H9 (cell line): ENCODE data around the gene LTBP2. TPM values are rescaled to one million over a fixed set of nuclear protein-coding genes. Genes with fewer than 3 reads are reported as not detected.

Source experiments
- DNase-seq: peaks from one replicate; pipeline ENCODE4 v3.0.0-alpha.2; 2017
- H2AFZ ChIP-seq: one replicate; pipeline ENCODE4 v1.6.1; 2013; ENCODE audit warnings: mild to moderate bottlenecking, low read length, control low read depth, moderate library complexity
- H2AK5ac ChIP-seq: 2 replicates; pipeline ENCODE4 v1.6.1; 2013; ENCODE audit warnings: low read length, control low read depth, mixed read lengths; ENCODE audit not compliant: insufficient read length
- H2BK120ac ChIP-seq: one replicate; pipeline ENCODE4 v1.6.1; 2013; ENCODE audit warnings: low read depth, mild to moderate bottlenecking, low read length, control low read depth, inconsistent platforms; ENCODE audit not compliant: poor library complexity, severe bottlenecking
- H2BK12ac ChIP-seq: 2 replicates; pipeline ENCODE4 v1.6.1; 2013; ENCODE audit warnings: low read length, control low read depth, mixed read lengths, low read depth; ENCODE audit not compliant: insufficient read length
- H2BK15ac ChIP-seq: 2 replicates; pipeline ENCODE4 v1.6.1; 2013; ENCODE audit warnings: low read depth, low read length, control low read depth
- H2BK20ac ChIP-seq: one replicate; pipeline ENCODE4 v1.6.1; 2013; ENCODE audit warnings: low read depth, mild to moderate bottlenecking, low read length, control low read depth, inconsistent platforms; ENCODE audit not compliant: poor library complexity, severe bottlenecking
- H2BK5ac ChIP-seq: 2 replicates; pipeline ENCODE4 v1.6.1; 2013; ENCODE audit warnings: low read length, control low read depth, mixed read lengths; ENCODE audit not compliant: insufficient read length
- H3K14ac ChIP-seq: 2 replicates; pipeline ENCODE4 v1.6.1; 2013; ENCODE audit warnings: low read length, control low read depth; ENCODE audit not compliant: insufficient read depth
- H3K18ac ChIP-seq: 2 replicates; pipeline ENCODE4 v1.6.1; 2013; ENCODE audit warnings: low read depth, mild to moderate bottlenecking, mixed read lengths, low read length, control low read depth; ENCODE audit not compliant: insufficient read length
- H3K23ac ChIP-seq: 2 replicates; pipeline ENCODE4 v1.6.1; 2013; ENCODE audit warnings: low read length, control low read depth, mixed read lengths, low read depth; ENCODE audit not compliant: insufficient read length
- H3K23me2 ChIP-seq: 2 replicates; pipeline ENCODE4 v1.6.1; 2013; ENCODE audit warnings: low read depth, mild to moderate bottlenecking, mixed read lengths, low read length, control low read depth; ENCODE audit not compliant: insufficient read length, poor library complexity, severe bottlenecking
- H3K27ac ChIP-seq: 2 replicates; pipeline ENCODE4 v1.5.1; 2013; ENCODE audit warnings: low read length, control low read depth, mixed read lengths, low read depth; ENCODE audit not compliant: insufficient read length
- H3K27me3 ChIP-seq: 2 replicates; pipeline ENCODE4 v1.6.1; 2013; ENCODE audit warnings: low read length, control low read depth, inconsistent platforms; ENCODE audit not compliant: insufficient read depth
- H3K4ac ChIP-seq: 2 replicates; pipeline ENCODE4 v1.6.1; 2013; ENCODE audit warnings: low read depth, mild to moderate bottlenecking, control low read depth, inconsistent platforms, low read length, moderate library complexity
- H3K4me1 ChIP-seq: 2 replicates; pipeline ENCODE4 v1.6.1; 2013; ENCODE audit warnings: low read length, control low read depth, inconsistent platforms; ENCODE audit not compliant: insufficient read depth
- H3K4me2 ChIP-seq: 2 replicates; pipeline ENCODE4 v1.6.1; 2013; ENCODE audit warnings: low read length, control low read depth, mixed read lengths; ENCODE audit not compliant: insufficient read length, insufficient read depth
- H3K56ac ChIP-seq: 2 replicates; pipeline ENCODE4 v1.6.1; 2013; ENCODE audit warnings: low read depth, mild to moderate bottlenecking, mixed read lengths, low read length, control low read depth; ENCODE audit not compliant: insufficient read length
- H3K79me1 ChIP-seq: 2 replicates; pipeline ENCODE4 v1.6.1; 2013; ENCODE audit warnings: low read depth, mild to moderate bottlenecking, moderate library complexity, low read length, control low read depth, inconsistent platforms; ENCODE audit not compliant: insufficient read depth, poor library complexity, severe bottlenecking
- H3K79me2 ChIP-seq: 2 replicates; pipeline ENCODE4 v1.6.1; 2013; ENCODE audit warnings: low read length, control low read depth, inconsistent platforms; ENCODE audit not compliant: insufficient read depth
- H3K9ac ChIP-seq: 2 replicates; pipeline ENCODE4 v1.6.1; 2013; ENCODE audit warnings: low read length, control low read depth, mixed read lengths; ENCODE audit not compliant: insufficient read length; ENCODE audit errors: extremely low read depth
- H3K9me3 ChIP-seq: one replicate; pipeline ENCODE4 v1.6.1; 2013; ENCODE audit warnings: low read depth, low read length, inconsistent platforms; ENCODE audit not compliant: control insufficient read depth
- H3T11ph ChIP-seq: one replicate; pipeline ENCODE4 v1.6.1; 2013; ENCODE audit warnings: mild to moderate bottlenecking, low read length, control low read depth, inconsistent platforms
- H4K20me1 ChIP-seq: one replicate; pipeline ENCODE4 v1.6.1; 2013; ENCODE audit not compliant: control insufficient read depth, insufficient read length, insufficient read depth
- H4K5ac ChIP-seq: 2 replicates; pipeline ENCODE4 v1.6.1; 2013; ENCODE audit warnings: low read depth, mild to moderate bottlenecking, mixed read lengths, low read length, control low read depth; ENCODE audit not compliant: insufficient read length
- H4K8ac ChIP-seq: replicated peaks from 2 replicates; pipeline ENCODE4 v1.6.1; 2013; ENCODE audit warnings: low read length, control low read depth, mixed read lengths, low read depth; ENCODE audit not compliant: insufficient read length
- H4K91ac ChIP-seq: 2 replicates; pipeline ENCODE4 v1.6.1; 2013; ENCODE audit warnings: low read depth, mild to moderate bottlenecking, moderate library complexity, mixed read lengths, low read length, control low read depth; ENCODE audit not compliant: insufficient read length
- H3K27ac Mint-ChIP-seq, 3 experiments: 2 replicates in 2 of 3; 3 replicates in 1 of 3; pipeline ENCODE4 v1.8.0; 2020 to 2021; ENCODE audit warnings: mixed read lengths in 3 of 3, mild to moderate bottlenecking in 1 of 3, moderate library complexity in 1 of 3
- H3K27me3 Mint-ChIP-seq: 2 replicates; pipeline ENCODE4 v1.8.0; 2021; ENCODE audit warnings: low read depth, mild to moderate bottlenecking, moderate library complexity, mixed read lengths
- H3K36me3 Mint-ChIP-seq, 3 experiments: 2 replicates in 2 of 3; 3 replicates in 1 of 3; pipeline ENCODE4 v1.8.0; 2020 to 2021; ENCODE audit warnings: low read depth in 3 of 3, mixed read lengths in 3 of 3; ENCODE audit not compliant: insufficient read depth in 1 of 3
- H3K4me1 Mint-ChIP-seq, 2 experiments: 2 replicates each; pipeline ENCODE4 v1.8.0; 2020; ENCODE audit warnings: mixed read lengths in 2 of 2
- H3K4me3 Mint-ChIP-seq, 2 experiments: 2 replicates in 1 of 2; 3 replicates in 1 of 2; pipeline ENCODE4 v1.8.0; 2020 to 2021; ENCODE audit warnings: mild to moderate bottlenecking in 2 of 2, mixed read lengths in 2 of 2, moderate library complexity in 1 of 2
- H3K9me3 Mint-ChIP-seq, 2 experiments: 2 replicates in 1 of 2; 3 replicates in 1 of 2; pipeline ENCODE4 v1.8.0; 2020; ENCODE audit warnings: mild to moderate bottlenecking in 2 of 2, mixed read lengths in 2 of 2, moderate library complexity in 1 of 2
- CTCF ChIP-seq: fragments of 200-600 bp; sonication (generic); conservative IDR thresholded peaks from 3 replicates; pipeline ENCODE4 v1.8.0; 2021; ENCODE audit warnings: antibody characterized with exemption, mild to moderate bottlenecking
- WGBS: extraction: QIAGEN DNeasy Blood & Tissue Kit; methylation state at CpG from one replicate; pipeline ENCODE4 v1.1.7; 2013; ENCODE audit warnings: missing lambda C conversion rate, low lambda C conversion rate, mixed read lengths; ENCODE audit not compliant: insufficient read length; ENCODE audit errors: extremely low coverage; 5-methylcytosine and 5-hydroxymethylcytosine counted together
- total RNA-seq: library from RNA; stranded (reverse); gene quantifications from 2 replicates; pipeline ENCODE4 v1.2.1, GENCODE V29; 2021

Gene LTBP2
- total RNA-seq, 1 experiment from 2014 or later = 0.77 TPM

DNA sequence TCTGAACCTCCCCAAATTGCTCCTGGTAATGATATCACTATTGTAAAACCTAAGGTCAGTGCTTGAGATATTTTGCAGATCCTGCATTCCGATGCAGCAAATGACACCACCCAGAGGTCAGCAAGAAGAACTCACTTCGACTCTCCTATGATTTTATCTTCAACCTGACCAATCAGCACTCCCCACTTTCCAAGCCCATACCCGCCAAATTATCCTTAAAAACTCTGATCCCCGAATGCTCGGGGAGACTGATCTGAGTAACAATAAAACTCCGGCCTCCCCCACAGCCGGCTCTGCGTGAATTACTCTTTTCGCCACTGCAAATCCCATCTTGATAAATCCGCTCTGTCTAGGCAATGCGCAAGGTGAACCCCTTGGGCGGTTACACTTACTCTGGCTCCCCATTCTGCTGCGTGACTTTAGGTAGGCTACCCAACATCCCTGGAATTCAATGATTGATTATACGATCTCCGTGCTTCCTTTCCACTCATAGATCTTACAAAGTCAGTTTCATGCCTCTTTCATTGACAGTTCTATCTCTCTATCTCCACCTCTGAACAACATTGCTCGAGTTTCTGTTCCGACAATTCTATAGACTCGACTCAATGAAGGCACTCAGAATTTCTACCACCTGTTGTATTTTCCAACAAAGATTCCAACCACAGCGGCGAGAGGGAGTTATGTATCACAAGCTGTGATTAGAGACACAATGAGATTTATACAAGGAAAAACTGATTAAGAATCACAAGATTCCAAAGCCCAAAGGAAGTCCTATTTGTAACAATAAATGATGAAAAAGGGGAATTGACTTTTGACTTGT, 119.9 kb downstream of the LTBP2 start:
- Mint-ChIP-seq H3K4me1 (peaks cover 23 to 26% of the 10 kb centered on the region in 2 experiments), H3K36me3 (peaks cover 9 to 18% (median 11%) of the 10 kb centered on the region in 3 experiments; a peak in 6 of 7 replicates), H3K27ac (no peak overlapping the region), H3K4me3 (no peak overlapping the region), H3K9me3 (no peaks in the 10 kb centered on the region), H3K27me3 (no peaks in the 10 kb centered on the region)
- no peak overlapping the region for H2AFZ ChIP-seq
- no peak overlapping the region for H2AK5ac ChIP-seq
- H3K4me1 ChIP-seq = peaks cover 2% of the 10 kb centered on the region; the same call in 1 of the 2 replicates
- no peak overlapping the region for H3K56ac ChIP-seq
- peak; percentile 47; the same call in 2 of the 3 replicates for TF ChIP-seq CTCF
- no peak overlapping the region for H3K4ac ChIP-seq
- no peak overlapping the region for H3K14ac ChIP-seq
- no peak overlapping the region for H2BK15ac ChIP-seq
- no peak overlapping the region for H2BK5ac ChIP-seq
- peak overlapping the region; percentile 96 for H3K4me2 ChIP-seq
- H3K23ac ChIP-seq = no peak overlapping the region
- H3K9me3 ChIP-seq = no peaks in the 10 kb centered on the region
- H3K9ac ChIP-seq = peak overlapping the region; percentile 92
- peaks cover 2% of the 10 kb centered on the region; the same call in 1 of the 2 replicates for H3K79me2 ChIP-seq
- no peak overlapping the region for H3K18ac ChIP-seq
- H2BK20ac ChIP-seq = no peak overlapping the region
- H2BK120ac ChIP-seq = no peak overlapping the region
- WGBS = no CpG with 5 or more reads among the region's 20 CpGs
- H3K27ac ChIP-seq = no peak overlapping the region
- no peaks in the 10 kb centered on the region for H3K79me1 ChIP-seq
- H3T11ph ChIP-seq = no peak overlapping the region
- H4K20me1 ChIP-seq = no peaks in the 10 kb centered on the region
- no peak for DNase-seq
- no peak overlapping the region for H4K8ac ChIP-seq
- no peaks in the 10 kb centered on the region for H3K27me3 ChIP-seq
- no peak overlapping the region for H2BK12ac ChIP-seq
- H4K5ac ChIP-seq = no peak overlapping the region
- H3K23me2 ChIP-seq = peaks cover 17% of the 10 kb centered on the region
- H4K91ac ChIP-seq = no peak overlapping the region
